ENCODE data around the gene MED13L. TPM values are rescaled to one million over a fixed set of nuclear protein-coding genes. Genes with fewer than 3 reads are reported as not detected.

Gene MED13L
- total and polyA plus RNA-seq, 2 of the 4 experiments (the other 2 are of a cell fraction) = 17.9 to 49.1 TPM

- TF ChIP-seq USF2 (IDR thresholded peaks at IDR 0.05; ENCODE audit: low read depth, low read length) = no peak
- TF ChIP-seq CHD1 (IDR thresholded peaks at IDR 0.05; ENCODE audit: low read depth, low read length) = no peak
- TF ChIP-seq CEBPB (IDR thresholded peaks at IDR 0.05; ENCODE audit: low read depth, low read length) = peak; percentile 70
- 100% methylated on average over 1 of the region's 2 CpGs; no CpG with 5 or more reads in 1 of the 2 experiments for WGBS, 2 experiments (ENCODE audit: extremely low coverage in 2 of 2, insufficient read length in 1 of 2)
- H2BK120ac ChIP-seq (ENCODE audit: low read depth, low read length) = no peak overlapping the region; the same call in 1 of the 2 replicates
- H2BK5ac ChIP-seq (ENCODE audit: low read depth, low read length, poor library complexity, severe bottlenecking) = no peak overlapping the region
- H3K9ac ChIP-seq (ENCODE audit: low read depth, low read length) = no peak overlapping the region
- H3K4me1 ChIP-seq (ENCODE audit: control insufficient read depth, insufficient read depth, low read length) = peaks cover 9% of the 10 kb centered on the region; the same call in 1 of the 2 replicates
- no peak overlapping the region for H4K8ac ChIP-seq (ENCODE audit: low read depth in 2 of 2, low read length in 2 of 2)
- H4K5ac ChIP-seq (ENCODE audit: low read depth, low read length) = no peak overlapping the region
- H4K91ac ChIP-seq (ENCODE audit: insufficient read depth, low read depth, low read length) = no peak overlapping the region
- no TSS peak for BruUV-seq (replicated peaks)
- peaks cover 3% of the 10 kb centered on the region for H3K9me1 ChIP-seq (ENCODE audit: insufficient read depth, low read length)
- no peak overlapping the region for H2BK15ac ChIP-seq (ENCODE audit: low read depth, low read length)
- H3K14ac ChIP-seq (replicated peaks; ENCODE audit: low read depth, low read length) = peak overlapping the region; percentile 64; the same call in 1 of the 2 replicates
- no peak overlapping the region for H3K4me3 ChIP-seq (ENCODE audit: insufficient read depth, low read depth, low read length)
- in situ Hi-C loops (cut with MboI; ENCODE audit: low sequenced_read_pairs) (no loop called here), intact Hi-C loops (cut with micrococcal nuclease) (no loop called here), dilution Hi-C loops (cut with HindIII; ENCODE audit: low sequenced_read_pairs, unreplicated experiment) (no loop called here)
- no peak overlapping the region for H2AK9ac ChIP-seq (replicated peaks; ENCODE audit: low read depth, low read length, poor library complexity)
- H3K27ac ChIP-seq (ENCODE audit: insufficient read depth, low read length) = no peak overlapping the region
- no peaks in the 10 kb centered on the region for H4K20me1 ChIP-seq (ENCODE audit: insufficient read depth, low read length)
- peak overlapping the region; percentile 20; the same call in 1 of the 2 replicates for H2AK5ac ChIP-seq (ENCODE audit: low read depth, low read length)
- H3K56ac ChIP-seq (ENCODE audit: extremely low read depth, insufficient read depth, low read length) = no peak overlapping the region
- no peaks in the 10 kb centered on the region for H3K36me3 ChIP-seq (ENCODE audit: control insufficient read depth, insufficient read depth, low read length)
- H3K18ac ChIP-seq (ENCODE audit: low read depth, low read length) = no peak overlapping the region
- no peak overlapping the region for H3K23ac ChIP-seq (ENCODE audit: low read depth, low read length)
- peak overlapping the region; percentile 28; the same call in 1 of the 2 replicates for H3K4ac ChIP-seq (ENCODE audit: low read depth, low read length)
- ChIA-PET POLR2A (ENCODE audit: unreplicated experiment) (interaction anchor here (0.6 kb wide), 1 partner anchor 503 kb away, joined by 6 read pairs; no protein-coding TSS in a partner anchor), CTCF (interaction anchor here (0.5 kb wide), 1 partner anchor 588 kb away, joined by 4 read pairs; no protein-coding TSS in a partner anchor)
- H3K4me2 ChIP-seq (ENCODE audit: low read depth, low read length) = peak overlapping the region; percentile 1; the same call in 1 of the 2 replicates
- no peaks in the 10 kb centered on the region for H3K9me3 ChIP-seq (ENCODE audit: control insufficient read depth, insufficient read depth, low read length)
- no peak overlapping the region for H2BK20ac ChIP-seq (ENCODE audit: low read depth, low read length)
- DNase-seq (peak; percentile 50), ATAC-seq (ENCODE audit: low read depth) (peak; percentile 66)
- H2AFZ ChIP-seq (replicated peaks; ENCODE audit: low read length, poor library complexity) = peak overlapping the region; percentile 5
- H3K27me3 ChIP-seq (ENCODE audit: control insufficient read depth, insufficient read depth, low read length) = no peaks in the 10 kb centered on the region
- H3K79me1 ChIP-seq (ENCODE audit: low read depth in 1 of 2, low read length in 2 of 2) = no peaks in the 10 kb centered on the region
Observed at GRCh38 chr12:116303929-116304328, 26.4 kb upstream of the MED13L start.
